Effector memory CD8-positive, alpha-beta T cell (primary cell): Measurements from ENCODE around the gene PRAC1.
"Not testable (repeated sequence)": the region's sequence is repeated elsewhere in the genome, so short reads cannot be mapped to it uniquely, and the experiment has no call there.

Source experiments
- ATAC-seq: fragments of 150-1000 bp; cut with Tn5 transposase; replicated peaks from 2 replicates; pipeline ENCODE4 v1.10.0; 2021; ENCODE audit warnings: mild to moderate bottlenecking, moderate library complexity
- DNase-seq, 3 experiments: peaks; one replicate each; pipeline ENCODE4 v3.0.0; 2021
- H3K27ac Mint-ChIP-seq, 2 donors: one replicate each; pipeline ENCODE4 v1.8.0; 2022; ENCODE audit warnings: mild to moderate bottlenecking in 2 of 2, mixed read lengths in 2 of 2, moderate library complexity in 2 of 2
- H3K27me3 Mint-ChIP-seq, 2 donors: one replicate each; pipeline ENCODE4 v1.8.0; 2022; ENCODE audit warnings: mixed read lengths in 2 of 2
- H3K36me3 Mint-ChIP-seq: one replicate; pipeline ENCODE4 v1.8.0; 2022; ENCODE audit warnings: mild to moderate bottlenecking, moderate library complexity, mixed read lengths; ENCODE audit not compliant: insufficient read depth
- H3K4me1 Mint-ChIP-seq, 2 donors: one replicate each; pipeline ENCODE4 v1.8.0; 2022; ENCODE audit warnings: low read depth in 2 of 2, mixed read lengths in 2 of 2
- H3K4me3 Mint-ChIP-seq, 2 donors: one replicate each; pipeline ENCODE4 v1.8.0; 2022; ENCODE audit warnings: mild to moderate bottlenecking in 2 of 2, mixed read lengths in 2 of 2, moderate library complexity in 2 of 2
- H3K9me3 Mint-ChIP-seq, 2 donors: one replicate each; pipeline ENCODE4 v1.8.0; 2022; ENCODE audit warnings: mixed read lengths in 2 of 2

The PRAC1 gene

DNA sequence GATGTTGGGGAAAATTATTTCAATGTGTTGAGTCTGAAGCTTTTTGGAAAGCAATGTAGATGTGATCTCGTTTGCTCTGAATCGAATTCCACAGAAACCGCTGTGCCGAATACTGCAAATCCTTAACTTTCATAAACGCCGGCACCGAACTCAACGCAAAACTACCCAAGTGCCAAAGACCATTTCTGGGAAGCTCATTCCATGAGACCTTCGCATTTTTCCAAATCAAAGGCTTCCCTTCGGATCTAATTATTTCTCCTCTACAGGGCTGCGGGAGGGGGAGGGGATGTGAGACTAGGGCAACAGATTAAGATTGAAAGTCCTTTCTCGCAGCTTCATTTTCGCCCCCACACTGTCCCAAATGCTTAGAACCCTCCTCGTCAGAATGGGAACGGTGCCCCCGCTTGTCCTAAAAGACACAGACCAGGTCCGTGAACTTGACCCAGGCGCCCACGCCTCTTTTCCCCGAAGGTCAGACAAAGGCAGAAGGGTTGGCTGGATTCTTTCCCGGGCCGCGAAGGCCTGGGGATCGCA, 4.0 kb downstream of the PRAC1 start:
- peak overlapping the region; percentile 29 to 58 for H3K27ac Mint-ChIP-seq

DNA sequence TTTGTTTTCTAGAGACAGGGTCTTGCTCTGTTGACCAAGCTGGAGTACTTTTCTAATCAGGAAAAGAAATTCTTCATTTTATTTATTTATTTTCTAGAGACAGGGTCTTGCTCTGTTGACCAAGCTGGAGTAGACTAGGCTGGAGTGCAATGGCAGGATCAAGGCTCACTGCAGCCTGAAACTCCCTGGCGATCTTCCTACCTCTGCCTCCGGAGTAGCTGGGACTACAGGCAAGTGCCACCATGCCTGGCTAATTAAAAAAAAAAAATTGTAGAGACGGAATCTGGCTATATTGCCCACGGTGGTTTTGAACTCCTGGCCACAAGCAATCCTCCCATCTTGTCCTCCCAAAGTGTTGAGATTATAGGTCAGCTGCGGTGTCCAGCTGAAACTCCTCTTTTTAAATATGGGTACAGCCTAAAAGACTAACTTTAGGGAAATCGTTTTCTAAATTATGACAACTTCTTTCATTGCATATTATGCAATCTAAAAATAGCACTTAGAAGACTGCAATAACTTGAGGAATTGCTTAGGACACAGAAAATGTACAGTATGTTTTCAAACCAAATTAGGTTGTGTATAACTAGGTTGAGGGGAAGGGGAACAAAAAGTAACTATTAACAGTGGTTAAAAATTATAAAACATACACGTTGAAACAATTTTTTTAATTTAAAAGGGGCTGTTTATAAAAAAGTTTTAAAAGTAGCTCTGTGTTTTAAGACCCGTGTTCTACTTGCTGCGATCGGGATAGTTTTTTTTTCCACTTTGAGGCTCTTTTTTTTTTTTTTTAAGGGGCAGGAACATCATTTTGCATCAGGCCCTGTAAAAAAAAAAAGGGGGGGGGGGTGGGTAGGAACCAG, 4.7 kb downstream of the PRAC1 start:
- peaks cover 16% of the 10 kb centered on the region for H3K36me3 Mint-ChIP-seq
- H3K27me3 Mint-ChIP-seq = peaks cover 80 to 94% of the 10 kb centered on the region in 2 donors
- H3K4me3 Mint-ChIP-seq = peak overlapping the region in 1 of 2 donors; percentile 19
- H3K9me3 Mint-ChIP-seq = no peaks in the 10 kb centered on the region
- no peak overlapping the region for H3K27ac Mint-ChIP-seq
- H3K4me1 Mint-ChIP-seq = peaks cover 4 to 7% of the 10 kb centered on the region in 2 donors
- no peak for DNase-seq
- no peak for ATAC-seq

More for the DNA sequence above, 4.0 kb downstream of the PRAC1 start:
- ATAC-seq (no peak), DNase-seq (no peak)
- no peaks in the 10 kb centered on the region for H3K9me3 Mint-ChIP-seq
- peaks cover 7 to 10% of the 10 kb centered on the region in 2 donors for H3K4me1 Mint-ChIP-seq
- H3K27me3 Mint-ChIP-seq = peaks cover 82 to 94% of the 10 kb centered on the region in 2 donors
- H3K4me3 Mint-ChIP-seq = peak overlapping the region; percentile 47 to 55
- peaks cover 23% of the 10 kb centered on the region for H3K36me3 Mint-ChIP-seq

DNA sequence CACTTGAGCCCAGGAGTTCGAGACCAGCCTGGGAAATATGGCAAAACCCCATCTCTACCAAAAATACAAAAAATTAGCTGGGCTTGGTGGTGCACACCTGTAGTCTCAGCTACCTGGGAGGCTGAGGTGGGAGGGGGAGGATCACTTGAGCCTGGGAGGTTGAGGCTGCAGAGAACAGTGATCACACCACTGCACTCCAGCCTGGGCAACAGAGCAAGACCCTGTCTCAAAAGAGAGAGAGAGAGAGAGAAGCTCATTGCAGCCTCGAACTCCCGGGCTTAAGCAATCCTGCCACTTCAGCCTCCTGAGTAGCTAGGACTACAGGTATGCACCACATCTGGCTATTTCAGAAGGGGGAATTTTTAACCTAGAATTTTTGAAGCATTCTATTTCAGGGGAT, 5.8 kb downstream of the PRAC1 start:
- H3K27me3 Mint-ChIP-seq = peaks cover 76 to 90% of the 10 kb centered on the region in 2 donors
- not testable (repeated sequence) for DNase-seq, H3K27ac Mint-ChIP-seq, H3K9me3 Mint-ChIP-seq, H3K4me1 Mint-ChIP-seq, H3K4me3 Mint-ChIP-seq, ATAC-seq
- peaks cover 15% of the 10 kb centered on the region for H3K36me3 Mint-ChIP-seq

DNA sequence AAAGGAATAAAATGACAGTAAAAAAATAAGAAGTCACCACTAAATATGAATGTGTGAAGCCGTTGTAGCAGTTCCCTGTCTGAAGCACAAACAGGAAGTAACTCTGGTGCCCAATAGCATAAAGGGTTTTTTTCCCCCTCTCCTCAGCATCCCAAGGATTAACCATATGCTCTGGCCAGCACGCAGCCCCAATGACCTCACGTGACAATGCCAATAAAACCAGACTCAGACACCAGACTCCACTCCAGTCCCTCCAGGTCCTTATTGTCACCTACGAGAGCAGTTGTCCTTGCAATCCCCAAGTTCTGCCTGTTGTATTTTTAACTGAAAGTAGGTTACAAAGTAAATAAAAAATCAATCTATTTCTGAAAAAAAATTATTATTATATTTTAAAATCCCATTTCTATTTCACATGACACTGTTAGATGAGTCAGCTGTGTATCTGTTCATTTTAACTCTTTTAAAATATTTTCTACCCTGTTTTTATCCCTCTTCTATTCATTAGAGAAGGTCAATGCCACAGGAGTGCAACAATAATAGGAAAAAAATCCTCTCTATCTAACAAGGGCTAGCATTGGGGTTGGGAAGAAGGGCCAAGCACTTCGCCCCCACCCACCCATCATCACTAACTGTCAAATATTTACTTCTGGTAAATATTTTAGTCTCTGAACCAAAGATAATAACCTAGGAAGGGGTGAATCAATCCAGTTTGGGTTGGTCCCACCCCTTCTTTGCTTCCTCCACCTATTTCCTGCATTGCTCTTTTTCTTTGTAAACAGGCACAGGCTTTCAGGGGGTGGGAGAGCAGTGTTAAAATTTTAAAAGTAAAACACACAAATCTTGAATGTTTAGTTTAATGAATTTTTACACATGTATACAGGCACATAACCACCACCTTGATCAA, 6.6 kb downstream of the PRAC1 start:
- Mint-ChIP-seq H3K4me1 (peaks cover 4 to 7% of the 10 kb centered on the region in 2 donors), H3K27ac (no peak overlapping the region), H3K36me3 (peaks cover 15% of the 10 kb centered on the region), H3K27me3 (peaks cover 77 to 90% of the 10 kb centered on the region in 2 donors), H3K4me3 (no peak overlapping the region), H3K9me3 (no peaks in the 10 kb centered on the region)
- DNase-seq (no peak), ATAC-seq (no peak)

GRCh38 chr17:48711128-48711527, 11.2 kb downstream of the PRAC1 start:
- no peaks in the 10 kb centered on the region for H3K9me3 Mint-ChIP-seq
- no peak for ATAC-seq
- H3K36me3 Mint-ChIP-seq = peaks cover 2% of the 10 kb centered on the region
- H3K27me3 Mint-ChIP-seq = peaks cover 81 to 90% of the 10 kb centered on the region in 2 donors
- H3K4me1 Mint-ChIP-seq = peaks cover 0 to 3% of the 10 kb centered on the region in 2 donors
- no peak overlapping the region for H3K27ac Mint-ChIP-seq
- DNase-seq = no peak
- no peak overlapping the region for H3K4me3 Mint-ChIP-seq

GRCh38 chr17:48704361-48705248, 17.7 kb downstream of the PRAC1 start:
- H3K4me3 Mint-ChIP-seq = no peak overlapping the region
- no peaks in the 10 kb centered on the region for H3K4me1 Mint-ChIP-seq
- H3K36me3 Mint-ChIP-seq = peaks cover 2% of the 10 kb centered on the region
- H3K27me3 Mint-ChIP-seq = peaks cover 68 to 92% of the 10 kb centered on the region in 2 donors
- ATAC-seq = no peak
- no peaks in the 10 kb centered on the region for H3K9me3 Mint-ChIP-seq
- DNase-seq = no peak
- H3K27ac Mint-ChIP-seq = no peak overlapping the region

- Mint-ChIP-seq H3K4me3 (no peak overlapping the region), H3K27ac (no peak overlapping the region), H3K9me3 (no peaks in the 10 kb centered on the region), H3K27me3 (peaks cover 67 to 79% of the 10 kb centered on the region in 2 donors), H3K36me3 (no peaks in the 10 kb centered on the region), H3K4me1 (no peaks in the 10 kb centered on the region)
- no peak for ATAC-seq
- no peak for DNase-seq
Measured at GRCh38 chr17:48701864-48702532, 20.3 kb downstream of the PRAC1 start.

GRCh38 chr17:48693178-48693577, 29.1 kb downstream of the PRAC1 start:
- H3K27me3 Mint-ChIP-seq = peaks cover 27 to 29% of the 10 kb centered on the region in 2 donors

DNA sequence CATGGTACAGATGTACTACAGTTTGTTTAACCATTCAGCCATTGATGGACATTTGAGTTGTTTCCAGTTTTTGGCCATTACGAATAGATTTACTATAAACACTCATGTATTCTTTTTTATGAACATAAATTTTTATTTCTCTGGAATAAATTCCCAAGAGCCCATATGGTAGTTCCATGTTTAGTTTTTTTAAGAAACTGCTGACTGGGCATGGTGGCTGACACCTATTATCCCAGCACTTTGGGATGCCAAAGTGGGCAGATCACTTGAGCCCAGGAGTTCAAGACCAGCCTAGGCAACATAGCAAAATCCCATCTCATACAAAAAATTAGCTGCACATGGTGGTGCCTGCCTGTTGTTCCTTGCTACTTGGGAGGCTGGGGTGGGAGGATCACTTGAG, 30.3 kb downstream of the PRAC1 start:
- no peak overlapping the region for H3K4me3 Mint-ChIP-seq
- DNase-seq (no peak), ATAC-seq (no peak)
- peaks cover 0 to 1% of the 10 kb centered on the region in 2 donors for H3K9me3 Mint-ChIP-seq
- no peaks in the 10 kb centered on the region for H3K36me3 Mint-ChIP-seq
- H3K27ac Mint-ChIP-seq = no peak overlapping the region
- H3K27me3 Mint-ChIP-seq = peaks cover 18 to 29% of the 10 kb centered on the region in 2 donors
- H3K4me1 Mint-ChIP-seq = no peaks in the 10 kb centered on the region

More at GRCh38 chr17:48693178-48693577, 29.1 kb downstream of the PRAC1 start:
- DNase-seq (no peak), ATAC-seq (no peak)
- Mint-ChIP-seq H3K9me3 (peaks cover 0 to 1% of the 10 kb centered on the region in 2 donors), H3K4me1 (no peaks in the 10 kb centered on the region), H3K27ac (no peak overlapping the region), H3K4me3 (no peak overlapping the region), H3K36me3 (no peaks in the 10 kb centered on the region)

GRCh38 chr17:48690655-48691054, 31.7 kb downstream of the PRAC1 start:
- ATAC-seq (no peak), DNase-seq (no peak)
- no peaks in the 10 kb centered on the region for H3K36me3 Mint-ChIP-seq
- H3K9me3 Mint-ChIP-seq = peaks cover 0 to 1% of the 10 kb centered on the region in 2 donors
- H3K27ac Mint-ChIP-seq = no peak overlapping the region
- H3K4me3 Mint-ChIP-seq = no peak overlapping the region
- no peaks in the 10 kb centered on the region for H3K4me1 Mint-ChIP-seq
- peaks cover 7 to 15% of the 10 kb centered on the region in 2 donors for H3K27me3 Mint-ChIP-seq

DNA sequence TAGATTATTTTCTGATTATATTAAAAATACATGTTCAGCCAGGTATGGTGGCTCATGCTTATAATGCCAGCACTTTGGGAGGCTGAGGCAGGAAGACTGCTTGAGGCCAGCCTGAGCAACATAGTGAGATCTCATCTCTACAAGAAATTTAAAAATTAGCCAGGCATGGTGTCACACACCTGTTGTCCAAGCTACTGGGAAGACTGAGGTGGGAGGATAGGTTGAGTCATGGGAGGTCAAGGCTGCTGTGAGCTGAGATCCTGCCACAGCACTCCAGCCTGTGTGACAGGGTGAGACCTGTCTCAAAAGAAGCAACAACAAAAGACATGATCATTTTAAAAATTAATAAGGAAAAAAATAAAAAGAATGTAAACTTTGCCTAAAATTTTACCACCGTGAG, 40.7 kb downstream of the PRAC1 start:
- no peak for ATAC-seq
- no peak for DNase-seq
- peaks cover 4 to 5% of the 10 kb centered on the region in 2 donors for H3K4me1 Mint-ChIP-seq
- no peak overlapping the region for H3K27ac Mint-ChIP-seq
- H3K9me3 Mint-ChIP-seq = no peaks in the 10 kb centered on the region
- no peak overlapping the region for H3K4me3 Mint-ChIP-seq
- H3K36me3 Mint-ChIP-seq = peaks cover 4% of the 10 kb centered on the region
- H3K27me3 Mint-ChIP-seq = peaks cover 7 to 40% of the 10 kb centered on the region in 2 donors

- Mint-ChIP-seq H3K36me3 (peaks cover 4% of the 10 kb centered on the region), H3K9me3 (no peaks in the 10 kb centered on the region), H3K27ac (no peak overlapping the region), H3K4me3 (no peak overlapping the region), H3K4me1 (peaks cover 4 to 5% of the 10 kb centered on the region in 2 donors), H3K27me3 (peaks cover 7 to 40% of the 10 kb centered on the region in 2 donors)
- DNase-seq = no peak
- ATAC-seq = no peak
Measured at GRCh38 chr17:48679385-48680096, 42.8 kb downstream of the PRAC1 start.
